ENCODE measurements around the gene CEACAM16. TPM values are rescaled to one million over a fixed set of nuclear protein-coding genes. Genes with fewer than 3 reads are reported as not detected.

Gene CEACAM16
- total RNA-seq, 1 donor from 2014 or later, result not detected

DNA sequence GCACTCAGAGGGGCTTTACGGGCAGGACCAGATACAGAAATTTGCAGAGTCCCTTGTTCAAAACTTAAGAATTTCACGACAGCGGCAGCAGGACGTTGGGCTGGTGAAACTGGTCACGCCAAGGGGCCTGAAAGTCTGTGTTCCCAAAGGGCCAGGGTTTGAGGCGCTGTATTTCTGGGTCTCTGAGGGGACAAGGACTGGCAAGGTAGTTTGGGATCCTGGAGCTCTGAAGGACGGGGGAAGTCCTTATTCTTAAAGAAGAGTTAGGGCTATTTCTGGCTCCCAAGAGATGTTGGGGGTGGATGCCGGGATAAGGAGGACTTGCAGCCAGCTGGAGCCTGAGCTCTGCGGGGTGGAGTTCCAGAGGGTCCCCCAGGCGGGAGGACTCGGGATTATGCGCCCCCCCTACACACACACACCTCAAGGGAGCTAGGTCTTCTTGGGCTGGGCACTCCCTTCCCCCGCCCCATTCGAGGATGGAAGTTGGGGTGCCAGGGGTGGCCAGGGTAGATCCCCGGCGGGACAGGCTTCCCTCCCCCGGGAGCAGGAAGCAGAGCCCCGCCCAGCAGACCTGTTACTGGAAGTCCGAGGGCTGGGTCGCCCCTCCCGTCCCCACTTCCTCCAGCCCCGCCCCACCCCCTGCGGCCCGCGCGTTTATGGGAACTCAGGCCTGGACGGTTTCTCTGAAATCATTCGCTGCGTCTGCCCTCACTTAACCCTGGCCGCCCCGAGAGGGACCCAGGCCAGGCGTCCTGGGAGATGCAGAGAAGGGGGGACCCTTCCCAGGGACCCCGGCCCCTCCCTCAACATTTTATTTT lies 55.2 kb downstream of the CEACAM16 start:
- peaks cover 34% of the 10 kb centered on the region for H3K27me3 Mint-ChIP-seq (ENCODE audit: unreplicated experiment)
- peaks cover 14% of the 10 kb centered on the region for H3K4me1 Mint-ChIP-seq (ENCODE audit: unreplicated experiment)
- DNase-seq (ENCODE audit: low spot score), result no peak
- peak overlapping the region; percentile 65 for H3K4me3 Mint-ChIP-seq (ENCODE audit: unreplicated experiment)
- no peak for TF ChIP-seq CTCF (IDR thresholded peaks at IDR 0.05; ENCODE audit: unreplicated experiment)
- no peaks in the 10 kb centered on the region for H3K9me3 Mint-ChIP-seq (ENCODE audit: unreplicated experiment)
- H3K27ac Mint-ChIP-seq (ENCODE audit: unreplicated experiment), result no peak overlapping the region
- H3K36me3 Mint-ChIP-seq (ENCODE audit: low read depth, unreplicated experiment), result no peaks in the 10 kb centered on the region

DNA sequence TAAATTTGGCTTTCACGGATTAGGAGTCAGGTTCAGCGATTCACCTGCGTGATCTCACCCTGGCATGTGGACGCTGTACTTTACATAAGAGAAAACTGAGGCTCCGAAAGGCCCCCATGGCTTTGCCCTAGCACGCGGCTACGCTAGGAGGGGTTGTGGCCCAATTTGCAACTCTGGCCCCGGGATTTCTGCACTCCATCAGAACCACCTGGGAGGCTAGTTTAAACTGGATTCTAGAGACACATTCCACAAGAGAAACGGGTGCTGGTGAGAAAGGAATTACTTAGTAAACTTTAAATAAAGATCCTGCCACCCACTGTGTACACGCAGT lies 55.8 kb downstream of the CEACAM16 start:
- no peak for TF ChIP-seq CTCF (IDR thresholded peaks at IDR 0.05; ENCODE audit: unreplicated experiment)
- Mint-ChIP-seq H3K9me3 (ENCODE audit: unreplicated experiment) (no peaks in the 10 kb centered on the region), H3K4me3 (ENCODE audit: unreplicated experiment) (no peak overlapping the region), H3K4me1 (ENCODE audit: unreplicated experiment) (peaks cover 14% of the 10 kb centered on the region), H3K27ac (ENCODE audit: unreplicated experiment) (no peak overlapping the region), H3K27me3 (ENCODE audit: unreplicated experiment) (peaks cover 30% of the 10 kb centered on the region), H3K36me3 (ENCODE audit: low read depth, unreplicated experiment) (no peaks in the 10 kb centered on the region)
- no peak for DNase-seq (ENCODE audit: low spot score)

GRCh38 chr19:44755219-44755618 lies 56.3 kb downstream of the CEACAM16 start:
- H3K4me1 Mint-ChIP-seq (ENCODE audit: unreplicated experiment), result peaks cover 14% of the 10 kb centered on the region
- DNase-seq (ENCODE audit: low spot score), result no peak
- no peak overlapping the region for H3K4me3 Mint-ChIP-seq (ENCODE audit: unreplicated experiment)
- no peak for TF ChIP-seq CTCF (IDR thresholded peaks at IDR 0.05; ENCODE audit: unreplicated experiment)
- H3K36me3 Mint-ChIP-seq (ENCODE audit: low read depth, unreplicated experiment), result no peaks in the 10 kb centered on the region
- H3K9me3 Mint-ChIP-seq (ENCODE audit: unreplicated experiment), result no peaks in the 10 kb centered on the region
- peaks cover 30% of the 10 kb centered on the region for H3K27me3 Mint-ChIP-seq (ENCODE audit: unreplicated experiment)
- no peak overlapping the region for H3K27ac Mint-ChIP-seq (ENCODE audit: unreplicated experiment)

GRCh38 chr19:44756089-44756562 lies 57.2 kb downstream of the CEACAM16 start:
- H3K4me1 Mint-ChIP-seq (ENCODE audit: unreplicated experiment), result peaks cover 14% of the 10 kb centered on the region
- no peak for TF ChIP-seq CTCF (IDR thresholded peaks at IDR 0.05; ENCODE audit: unreplicated experiment)
- H3K27me3 Mint-ChIP-seq (ENCODE audit: unreplicated experiment), result peaks cover 24% of the 10 kb centered on the region
- no peak overlapping the region for H3K27ac Mint-ChIP-seq (ENCODE audit: unreplicated experiment)
- no peaks in the 10 kb centered on the region for H3K9me3 Mint-ChIP-seq (ENCODE audit: unreplicated experiment)
- H3K4me3 Mint-ChIP-seq (ENCODE audit: unreplicated experiment), result no peak overlapping the region
- DNase-seq (ENCODE audit: low spot score), result no peak
- no peaks in the 10 kb centered on the region for H3K36me3 Mint-ChIP-seq (ENCODE audit: low read depth, unreplicated experiment)

GRCh38 chr19:44757057-44757734 lies 58.2 kb downstream of the CEACAM16 start:
- no peak overlapping the region for H3K27ac Mint-ChIP-seq (ENCODE audit: unreplicated experiment)
- no peaks in the 10 kb centered on the region for H3K9me3 Mint-ChIP-seq (ENCODE audit: unreplicated experiment)
- H3K36me3 Mint-ChIP-seq (ENCODE audit: low read depth, unreplicated experiment), result no peaks in the 10 kb centered on the region
- peak; percentile 39 for DNase-seq (ENCODE audit: low spot score)
- H3K4me3 Mint-ChIP-seq (ENCODE audit: unreplicated experiment), result peak overlapping the region; percentile 88
- peaks cover 21% of the 10 kb centered on the region for H3K27me3 Mint-ChIP-seq (ENCODE audit: unreplicated experiment)
- H3K4me1 Mint-ChIP-seq (ENCODE audit: unreplicated experiment), result peaks cover 14% of the 10 kb centered on the region
- TF ChIP-seq CTCF (IDR thresholded peaks at IDR 0.05; ENCODE audit: unreplicated experiment), result no peak

All from endothelial cell (in vitro differentiated cells).